ENCODE measurements around the gene BOD1L1.

- TF ChIP-seq CTCF (conservative IDR thresholded peaks at IDR 0.05; ENCODE audit: low read depth, low read length) = no peak
- TF ChIP-seq EZH2 (IDR thresholded peaks at IDR 0.05; ENCODE audit: low read length, unreplicated experiment) = no peak
- no peak for TF ChIP-seq EZH2phosphoT487 (IDR thresholded peaks at IDR 0.05; ENCODE audit: borderline replicate concordance, low read length)
Measured at GRCh38 chr4:13543839-13544605, 83.5 kb downstream of the BOD1L1 start, which contains the start of gene NKX3-2.

All from PC-3 (cell line).